GM19468 (cell line): ENCODE data around the gene SULT1B1.

Source experiments
- ATAC-seq: cut with Tn5 transposase; IDR thresholded peaks from one replicate; pipeline ENCODE4 v1.9.1; 2021; ENCODE audit warnings: mild to moderate bottlenecking, moderate library complexity, moderate number of reproducible peaks; ENCODE audit not compliant: unreplicated experiment; ENCODE audit errors: extremely low read depth

Gene SULT1B1

GRCh38 chr4:69707807-69708206 is 52.6 kb downstream of the SULT1B1 start:
- ATAC-seq: no peak

DNA sequence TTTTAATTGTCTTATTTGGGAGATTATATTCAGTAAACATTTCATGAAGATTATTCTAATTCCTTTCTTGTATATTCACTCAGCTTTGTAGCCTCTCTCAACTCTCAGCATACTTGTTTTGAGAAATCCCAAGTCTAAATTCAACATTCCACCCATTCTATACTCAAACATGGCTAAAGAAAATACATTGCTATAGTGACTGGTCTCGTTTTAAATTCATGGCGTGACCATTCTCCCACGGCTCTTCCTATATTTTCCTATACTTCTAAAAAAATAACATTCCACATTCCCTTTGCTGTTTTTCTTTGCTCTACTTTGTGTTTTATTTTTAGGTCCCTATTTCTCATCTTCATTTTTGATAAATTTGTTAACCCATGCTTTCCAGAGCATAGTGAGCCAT is 58.2 kb downstream of the SULT1B1 start:
- ATAC-seq: no peak

- no peak for ATAC-seq
These were observed 58.7 kb downstream of the SULT1B1 start for GRCh38 chr4:69701696-69702095.

GRCh38 chr4:69697536-69698242 is 62.7 kb downstream of the SULT1B1 start:
- ATAC-seq: no peak

- ATAC-seq: no peak
These were observed 70.8 kb downstream of the SULT1B1 start for GRCh38 chr4:69689599-69689998.

- no peak for ATAC-seq
These were observed 75.6 kb downstream of the SULT1B1 start for GRCh38 chr4:69684804-69685203.
